HG03196 (cell line): ENCODE data around the gene FOSL2.

Source experiments
- ATAC-seq: cut with Tn5 transposase; IDR thresholded peaks from one replicate; pipeline ENCODE4 v1.9.1; 2021; ENCODE audit not compliant: unreplicated experiment

Gene FOSL2

DNA sequence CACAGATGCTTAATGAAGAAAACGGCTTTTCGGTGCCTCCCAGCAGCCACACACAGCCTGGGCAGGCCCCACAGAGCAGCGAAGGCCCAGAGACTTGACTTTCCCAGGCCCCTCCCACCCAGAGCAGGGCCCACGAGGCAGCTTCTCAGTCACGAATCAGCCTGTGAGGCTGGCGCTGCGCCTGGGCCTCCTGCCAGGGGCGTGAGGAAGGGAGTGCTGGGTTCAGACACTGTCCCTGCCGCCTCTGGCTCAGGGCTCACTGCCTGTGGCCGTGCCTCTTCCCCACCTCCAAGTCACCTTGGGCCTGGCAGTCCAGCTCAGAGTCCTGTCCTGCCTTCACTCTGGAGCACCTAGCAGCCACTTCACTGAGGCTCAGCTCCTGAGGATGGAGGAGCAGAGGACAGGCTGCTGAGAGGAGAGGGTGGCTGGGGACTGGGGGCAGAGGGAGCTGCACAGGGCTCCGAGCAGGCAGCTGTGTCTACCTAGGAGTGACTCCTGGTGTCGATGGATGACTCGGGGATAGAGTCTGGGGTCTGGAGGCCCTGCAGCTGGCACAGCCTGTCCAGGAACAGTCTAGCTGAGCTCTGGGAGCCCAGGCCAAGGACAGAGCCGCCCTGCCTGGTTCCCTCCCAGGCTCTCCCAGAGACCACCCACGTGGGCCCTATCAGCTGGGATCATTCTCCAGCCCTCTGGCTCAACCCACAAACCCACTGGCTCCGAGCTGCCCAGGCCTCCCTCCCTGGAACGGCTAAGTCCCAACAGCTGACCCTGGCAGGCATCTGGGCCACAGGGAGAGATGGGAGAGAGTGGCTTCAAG is 36.4 kb upstream of the FOSL2 start:
- no peak for ATAC-seq

DNA sequence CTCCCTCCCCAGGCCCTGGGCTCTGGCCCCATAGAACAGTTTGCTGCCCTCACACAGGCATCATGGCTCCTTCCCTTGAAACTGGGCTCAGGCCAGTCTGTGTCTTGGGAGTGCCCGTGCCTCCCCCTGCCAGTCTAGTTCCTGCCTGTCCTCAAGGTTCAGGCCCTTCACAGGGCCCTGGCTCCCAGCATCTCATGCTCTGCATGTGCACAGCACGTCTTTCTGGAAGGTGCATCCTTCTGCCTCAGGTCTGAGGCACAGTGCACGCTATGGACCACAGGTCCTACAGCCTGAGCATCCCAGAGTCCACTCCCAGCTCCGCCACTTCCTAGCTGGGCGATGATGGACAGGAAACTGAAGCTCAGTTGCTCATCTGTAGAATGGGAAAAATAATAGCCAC is 35.6 kb upstream of the FOSL2 start:
- ATAC-seq = no peak

DNA sequence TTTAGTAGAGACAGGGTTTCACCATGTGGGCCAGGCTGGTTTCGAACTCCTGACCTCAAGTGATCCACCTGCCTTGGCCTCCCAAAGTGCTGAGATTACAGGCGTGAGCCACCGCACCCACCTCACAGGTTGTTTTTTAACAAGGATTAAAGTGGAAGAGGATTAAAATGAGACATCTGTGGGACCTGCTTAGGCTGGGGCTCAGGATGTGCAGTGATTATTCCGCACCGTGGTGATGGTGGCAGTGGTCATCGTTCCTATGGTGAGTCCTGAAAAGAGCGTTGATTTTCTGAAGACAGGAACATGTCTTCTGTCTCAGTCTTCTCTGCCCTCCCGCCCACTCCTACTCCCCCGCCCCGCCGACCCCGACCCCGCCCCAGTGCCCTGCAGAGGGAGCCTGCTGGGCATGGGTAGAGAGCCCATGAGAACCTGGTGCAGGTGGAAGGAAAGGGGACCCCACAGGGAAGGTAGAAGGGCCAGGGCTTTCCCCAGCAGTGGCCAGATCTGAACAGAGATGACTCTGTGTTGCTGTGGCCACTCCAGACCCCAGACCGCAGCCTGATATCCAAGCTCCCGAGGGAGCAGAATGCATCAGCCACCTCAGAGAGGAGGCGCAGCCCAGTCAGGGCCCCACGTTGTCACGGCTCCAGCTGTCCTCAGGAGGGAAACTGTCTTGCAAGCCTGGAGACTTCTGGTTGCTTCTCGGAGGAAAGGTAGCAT is 34.5 kb upstream of the FOSL2 start:
- ATAC-seq = no peak

GRCh38 chr2:28358668-28359201 is 33.9 kb upstream of the FOSL2 start:
- no peak for ATAC-seq

DNA sequence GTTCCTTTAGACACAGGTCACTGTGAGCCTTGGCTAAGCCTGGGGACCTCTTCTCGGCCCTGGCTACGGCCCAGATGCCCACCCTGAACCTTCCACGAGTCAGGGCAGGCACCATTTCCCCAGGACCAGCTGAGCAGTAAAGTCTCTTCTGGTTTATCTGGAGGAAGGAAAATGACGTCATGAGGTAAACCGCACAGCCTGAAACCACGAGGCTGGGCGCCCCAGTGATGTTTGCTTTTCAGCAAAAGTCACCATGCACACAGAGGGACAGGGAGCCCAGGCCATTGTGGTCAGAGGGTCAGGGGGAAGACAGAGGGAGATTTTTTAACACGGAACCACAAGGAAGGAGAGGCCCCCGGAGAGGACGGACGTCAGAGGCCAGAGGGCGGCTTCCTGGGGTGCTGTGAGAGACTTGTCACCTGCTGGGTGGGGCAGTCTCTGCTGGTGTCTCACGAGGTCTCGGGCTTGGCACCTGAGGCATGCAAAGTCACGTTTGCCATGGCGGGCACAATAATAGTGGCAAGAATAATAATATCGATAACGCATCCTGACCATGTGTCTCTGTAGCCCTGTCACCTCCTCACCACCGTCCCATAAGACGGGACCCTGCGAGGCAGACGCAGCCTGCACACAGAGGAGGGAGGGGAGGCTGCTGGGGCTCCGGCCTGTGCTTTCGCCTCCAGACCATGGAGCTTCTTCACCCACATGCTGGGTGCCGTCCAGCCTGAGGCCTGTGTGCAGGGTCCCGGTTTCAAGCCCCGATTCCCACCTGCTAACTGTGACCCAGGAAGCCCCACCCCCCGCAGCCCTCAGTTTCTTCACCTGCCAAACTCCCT is 33.2 kb upstream of the FOSL2 start:
- ATAC-seq = peak; percentile 63

- ATAC-seq = no peak
Observed at GRCh38 chr2:28360058-28360717, 32.5 kb upstream of the FOSL2 start.

DNA sequence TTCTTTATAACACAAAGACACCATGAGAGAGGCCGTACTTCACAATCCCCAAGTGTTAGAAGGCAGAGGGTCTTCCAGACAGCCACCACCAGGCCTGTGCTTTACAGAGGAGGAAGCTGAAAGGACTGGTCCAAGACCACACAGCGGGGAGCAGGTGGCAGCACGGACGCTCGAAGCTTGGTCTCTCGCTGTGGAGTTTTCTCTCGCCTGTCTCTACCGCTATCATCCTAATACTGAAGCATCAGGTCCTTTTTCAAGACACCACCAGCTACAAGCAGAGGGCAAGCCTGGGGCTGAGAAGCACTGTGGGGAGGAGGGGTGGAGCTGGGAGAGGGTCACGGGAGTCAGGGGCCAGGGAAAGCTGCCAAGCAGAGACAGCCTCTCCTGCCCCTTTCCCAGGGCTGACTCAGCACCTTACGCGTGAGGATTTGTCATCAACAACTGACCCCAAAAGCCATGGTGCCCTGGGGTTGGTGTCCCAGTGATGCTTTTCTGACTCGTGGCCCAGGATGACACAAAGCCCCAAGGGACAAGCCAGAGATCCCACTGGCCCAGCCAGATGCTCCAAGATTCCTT is 31.9 kb upstream of the FOSL2 start:
- no peak for ATAC-seq

DNA sequence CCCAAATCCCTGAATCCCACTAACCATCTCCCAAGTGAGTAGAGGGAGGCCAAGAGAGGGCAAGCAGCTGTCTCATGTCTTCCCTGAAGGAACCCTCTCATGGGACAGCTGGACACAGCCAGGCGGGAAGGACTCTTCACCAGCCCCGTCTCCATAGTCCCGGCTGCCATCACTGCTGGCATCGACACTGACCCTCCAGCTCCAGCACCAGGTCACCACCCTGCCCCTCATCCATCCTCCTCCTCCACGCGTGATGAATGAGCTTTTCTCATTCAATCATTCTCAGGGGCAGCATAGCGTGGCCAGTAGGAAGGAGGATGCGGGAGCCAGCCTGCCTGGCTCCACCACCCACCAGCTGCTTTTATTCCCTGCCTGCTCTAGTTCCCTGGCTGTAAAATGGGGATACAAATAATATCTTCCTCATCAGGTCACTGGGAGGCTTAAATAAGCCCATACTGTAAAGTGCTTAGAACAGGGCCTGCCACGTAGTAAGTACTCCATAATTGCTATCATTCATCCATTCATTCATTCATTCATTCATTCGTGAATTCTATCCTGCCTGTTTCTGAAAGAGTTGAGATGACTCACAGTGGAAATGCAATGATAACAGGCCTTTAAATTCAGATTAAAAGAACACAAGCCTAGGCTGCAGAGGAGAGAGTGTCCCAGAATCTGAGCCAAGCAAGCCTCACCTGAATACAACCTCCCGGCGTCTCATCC is 30.5 kb upstream of the FOSL2 start:
- ATAC-seq = no peak

DNA sequence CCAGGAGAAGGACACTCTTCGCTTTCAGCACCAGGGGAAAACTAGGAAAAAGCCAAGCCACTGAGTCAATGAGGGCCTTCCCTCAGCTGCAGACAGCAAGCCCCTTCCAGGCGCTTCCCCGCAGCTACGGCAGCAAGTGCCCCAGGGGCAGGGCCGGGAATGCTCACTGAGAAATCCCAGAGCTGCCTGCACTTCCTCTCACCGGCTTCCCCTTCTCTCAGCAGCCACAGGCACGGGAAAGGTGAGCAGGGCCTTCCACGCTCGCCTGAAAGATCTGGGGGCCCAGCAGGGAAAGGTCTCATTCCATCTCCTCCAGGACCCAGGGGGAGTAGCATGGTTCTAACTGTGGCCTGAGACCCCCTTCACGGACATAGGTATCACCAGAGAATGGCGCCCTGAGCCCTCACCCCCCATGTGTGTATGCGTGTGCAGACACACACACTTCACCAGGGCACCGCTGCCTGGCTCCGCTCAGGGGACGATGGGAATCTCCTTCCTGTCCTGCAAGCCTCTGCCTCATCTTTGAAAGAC is 29.6 kb upstream of the FOSL2 start:
- no peak for ATAC-seq

DNA sequence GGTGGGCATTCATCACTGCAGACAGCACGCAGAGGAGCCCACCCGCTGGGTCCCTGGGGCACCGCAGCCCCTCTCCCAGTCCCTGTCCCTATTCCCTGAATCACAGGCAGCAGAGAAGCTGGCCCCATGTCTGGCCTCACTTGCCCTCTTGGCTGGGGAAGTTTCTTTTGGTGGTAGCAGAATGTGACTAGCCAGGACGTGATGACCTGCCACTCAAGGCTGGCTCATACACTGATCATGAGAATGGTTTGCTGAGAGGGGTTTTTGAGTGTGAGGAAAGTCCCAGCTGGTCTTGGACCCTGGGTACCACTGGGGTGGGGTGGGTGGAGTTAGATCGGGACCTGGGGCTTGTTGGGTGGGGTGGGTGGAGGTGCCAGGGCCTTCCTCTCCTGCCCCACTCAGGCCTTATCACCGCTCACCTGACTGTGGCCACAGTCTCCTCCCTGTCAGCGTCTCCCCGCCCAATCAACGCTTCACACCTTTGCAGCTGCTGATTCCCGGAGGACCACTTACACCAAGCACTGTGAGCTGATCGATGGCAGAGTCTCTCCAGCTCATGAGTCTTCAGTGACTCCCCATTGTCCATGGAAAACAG is 28.9 kb upstream of the FOSL2 start:
- ATAC-seq = no peak

- ATAC-seq = no peak
Observed at GRCh38 chr2:28364610-28365009, 28.0 kb upstream of the FOSL2 start.

- ATAC-seq = no peak
Observed at GRCh38 chr2:28365158-28365557, 27.5 kb upstream of the FOSL2 start.

- no peak for ATAC-seq
Observed at GRCh38 chr2:28366149-28366495, 26.5 kb upstream of the FOSL2 start.

DNA sequence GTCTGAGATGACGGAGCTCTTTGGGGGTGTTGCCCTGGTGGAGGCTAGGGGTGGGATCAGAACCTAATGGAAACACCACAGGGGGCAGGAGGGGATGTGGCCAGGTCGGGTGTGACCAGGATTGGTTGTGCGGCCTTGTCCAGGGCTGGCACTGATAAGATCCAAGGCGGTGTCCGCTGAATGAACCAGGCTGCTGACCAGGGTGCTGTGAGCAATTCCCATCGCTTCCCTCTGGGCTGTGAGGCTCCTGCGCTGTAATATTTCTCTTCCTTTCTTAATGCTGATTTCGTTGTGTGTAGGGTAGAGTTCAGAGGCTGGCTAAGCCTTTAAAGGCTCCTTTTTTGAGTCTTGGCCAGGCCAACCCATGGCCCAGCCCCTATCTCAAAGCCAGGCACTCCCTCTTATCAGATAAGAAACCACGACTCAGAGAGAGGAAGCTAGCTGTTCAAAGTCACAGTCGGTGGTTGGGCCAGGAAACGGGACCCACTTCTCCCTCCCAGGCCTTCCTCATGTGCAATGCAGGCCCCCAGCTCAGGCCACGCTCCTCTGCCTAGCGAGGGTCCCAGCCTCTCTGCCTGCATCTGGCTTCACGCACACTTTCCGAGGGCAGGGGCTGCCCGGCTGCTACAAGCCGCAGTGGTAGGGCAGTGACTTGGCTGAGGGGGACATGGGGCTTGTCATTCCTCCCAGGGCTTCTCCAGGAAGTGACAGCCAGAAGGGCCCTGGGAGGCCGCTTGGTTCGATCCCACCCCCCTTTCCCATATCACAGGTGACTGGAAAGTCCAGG is 26.0 kb upstream of the FOSL2 start:
- ATAC-seq = no peak

DNA sequence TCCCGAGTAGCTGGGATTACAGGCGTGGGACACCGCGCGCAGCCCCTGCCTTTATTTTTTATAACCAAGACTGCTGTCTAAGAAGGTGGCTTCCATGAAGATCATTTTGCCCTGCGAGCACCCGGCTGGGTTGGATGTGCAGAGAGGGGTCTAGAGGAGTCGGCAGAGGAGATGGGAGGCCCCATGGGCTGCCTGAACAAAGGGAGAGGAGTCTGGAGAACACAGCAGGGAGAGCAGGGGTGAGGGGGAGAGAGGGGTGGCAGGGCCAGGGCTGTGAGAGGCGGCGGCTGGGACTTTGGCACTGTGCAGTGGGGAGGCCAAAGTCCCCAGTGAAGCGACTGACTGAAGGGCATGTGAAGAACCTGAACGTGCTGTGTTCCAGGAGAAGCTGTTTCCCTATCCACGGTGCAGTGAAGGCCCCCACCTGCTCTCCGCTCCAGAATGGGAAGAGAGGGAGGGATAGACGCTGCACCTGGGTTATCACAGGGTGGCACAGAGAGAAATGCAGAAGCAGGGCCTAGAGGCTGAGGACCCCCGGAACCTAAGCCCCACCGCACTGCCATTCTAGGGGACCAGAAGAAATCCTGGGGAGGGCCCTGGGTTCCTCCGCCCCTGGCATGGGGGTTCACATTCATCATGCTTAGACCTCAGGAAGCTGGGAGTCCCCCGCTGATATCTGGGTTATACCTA is 24.8 kb upstream of the FOSL2 start:
- no peak for ATAC-seq

DNA sequence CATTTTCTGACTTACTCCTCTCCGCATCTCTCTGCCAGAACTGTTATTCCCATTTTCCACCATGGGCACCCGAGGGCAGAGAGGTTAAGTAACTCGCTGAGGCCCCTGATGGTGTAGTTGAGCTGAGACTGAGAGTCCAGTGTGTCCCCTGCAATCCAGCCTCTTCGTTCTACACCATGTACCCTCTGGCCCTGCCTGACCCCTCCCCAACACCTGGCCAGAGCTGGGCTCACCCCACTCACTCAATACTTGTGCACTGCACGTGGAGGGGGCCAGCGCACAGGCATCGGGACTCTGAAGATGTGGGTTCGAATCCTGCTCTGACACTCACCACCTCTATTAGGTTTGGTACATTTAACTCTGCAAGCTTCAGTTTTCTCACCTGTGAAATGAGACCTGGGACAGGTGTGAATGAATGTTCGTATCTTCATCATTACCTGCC is 24.3 kb upstream of the FOSL2 start:
- no peak for ATAC-seq

- no peak for ATAC-seq
Observed at GRCh38 chr2:28369358-28369757, 23.3 kb upstream of the FOSL2 start.

GRCh38 chr2:28370354-28370753 is 22.3 kb upstream of the FOSL2 start:
- ATAC-seq = no peak
